NK-92 (cell line): ENCODE measurements around the gene MICA.
"Not testable (repeated sequence)": the region's sequence is repeated elsewhere in the genome, so short reads cannot be mapped to it uniquely, and the experiment has no call there.

ENCODE experiments used
- DNase-seq: peaks from one replicate; lab custom pipeline; 2025; ENCODE audit not compliant: unreplicated experiment; lab: John Stamatoyannopoulos, UW

The MICA gene

DNA sequence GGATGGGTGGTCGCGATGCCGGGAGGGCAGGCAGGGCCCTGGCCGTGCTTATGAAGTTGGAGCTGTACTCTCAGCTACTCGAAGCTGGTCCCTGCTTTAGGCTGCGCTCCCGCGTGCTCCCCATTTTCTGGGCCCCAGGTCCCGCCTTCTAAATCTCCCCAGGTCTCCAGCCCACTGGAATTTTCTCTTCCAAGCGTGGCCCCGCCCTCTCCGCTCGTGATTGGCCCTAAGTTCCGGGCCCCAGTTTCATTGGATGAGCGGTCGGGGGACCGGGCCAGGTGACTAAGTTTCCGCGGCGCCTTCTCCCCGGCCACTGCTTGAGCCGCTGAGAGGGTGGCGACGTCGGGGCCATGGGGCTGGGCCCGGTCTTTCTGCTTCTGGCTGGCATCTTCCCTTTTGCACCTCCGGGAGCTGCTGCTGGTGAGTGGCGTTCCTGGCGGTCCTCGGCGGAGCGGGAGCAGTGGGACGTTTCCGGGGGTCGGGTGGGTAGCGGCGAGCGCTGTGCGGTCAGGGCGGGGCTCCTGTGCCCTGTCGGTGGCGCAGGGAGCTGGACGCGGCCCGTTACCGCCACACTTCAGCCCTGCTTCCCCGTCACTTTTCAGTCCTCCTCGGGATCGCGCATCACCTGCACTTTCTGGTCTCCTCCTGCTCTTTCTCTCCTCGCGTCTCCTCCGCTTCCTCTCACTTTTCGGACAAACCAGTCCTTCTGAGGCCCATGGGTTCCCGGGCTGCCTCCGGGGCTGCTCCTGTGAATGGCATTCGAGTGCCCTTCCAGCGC lies at the start of gene MICA:
Gene MICA, plus strand, starts transcription at position 313 of the 778 bp plus-strand sequence. Its CDS starts 38 bp downstream, at position 351.
- no peak for DNase-seq

GRCh38 chr6:31354158-31354863 lies 49.1 kb upstream of the MICA start:
- DNase-seq: no peak

DNA sequence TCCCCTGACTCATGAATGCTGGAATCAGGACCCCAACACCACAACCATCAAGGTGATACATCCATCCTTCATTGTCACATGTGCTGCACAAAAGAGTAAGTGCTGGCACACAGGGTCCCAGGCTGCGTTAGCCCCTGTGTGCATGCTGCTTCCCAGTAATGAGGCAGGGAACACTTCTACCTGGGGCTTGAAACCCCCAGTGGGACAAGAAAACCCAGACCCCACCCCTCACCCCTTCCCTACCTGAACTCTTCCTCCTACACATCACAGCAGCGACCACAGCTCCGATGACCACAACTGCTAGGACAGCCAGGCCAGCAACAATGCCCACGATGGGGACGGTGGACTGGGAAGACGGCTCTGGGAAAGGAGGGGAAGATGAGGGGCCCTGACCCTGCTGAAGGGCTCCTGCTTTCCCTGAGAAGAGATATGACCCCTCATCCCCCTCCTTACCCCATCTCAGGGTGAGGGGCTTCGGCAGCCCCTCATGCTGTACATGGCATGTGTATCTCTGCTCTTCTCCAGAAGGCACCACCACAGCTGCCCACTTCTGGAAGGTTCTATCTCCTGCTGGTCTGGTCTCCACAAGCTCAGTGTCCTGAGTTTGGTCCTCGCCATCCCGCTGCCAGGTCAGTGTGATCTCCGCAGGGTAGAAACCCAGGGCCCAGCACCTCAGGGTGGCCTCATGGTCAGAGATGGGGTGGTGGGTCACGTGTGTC lies 48.4 kb upstream of the MICA start:
- DNase-seq: no peak

DNA sequence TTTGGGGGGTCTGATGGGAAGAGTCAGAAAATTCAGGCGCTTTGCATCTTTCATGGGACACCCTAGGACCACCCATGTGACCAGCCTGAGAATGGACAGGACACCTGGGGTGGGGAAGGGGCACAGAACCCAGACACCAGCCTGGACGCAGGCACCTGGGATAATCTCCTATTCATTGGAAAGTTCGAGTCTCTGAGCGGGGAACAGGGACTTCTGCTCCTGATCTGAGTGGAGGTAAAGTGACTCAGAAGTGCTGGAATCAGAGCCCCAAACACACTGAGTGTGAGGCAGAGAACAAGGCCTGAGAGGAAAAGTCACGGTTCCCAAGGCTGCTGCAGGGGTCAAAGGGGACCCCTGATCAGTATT lies 47.8 kb upstream of the MICA start:
- DNase-seq: no peak

GRCh38 chr6:31356216-31356945 lies 47.0 kb upstream of the MICA start:
- DNase-seq: no peak

DNA sequence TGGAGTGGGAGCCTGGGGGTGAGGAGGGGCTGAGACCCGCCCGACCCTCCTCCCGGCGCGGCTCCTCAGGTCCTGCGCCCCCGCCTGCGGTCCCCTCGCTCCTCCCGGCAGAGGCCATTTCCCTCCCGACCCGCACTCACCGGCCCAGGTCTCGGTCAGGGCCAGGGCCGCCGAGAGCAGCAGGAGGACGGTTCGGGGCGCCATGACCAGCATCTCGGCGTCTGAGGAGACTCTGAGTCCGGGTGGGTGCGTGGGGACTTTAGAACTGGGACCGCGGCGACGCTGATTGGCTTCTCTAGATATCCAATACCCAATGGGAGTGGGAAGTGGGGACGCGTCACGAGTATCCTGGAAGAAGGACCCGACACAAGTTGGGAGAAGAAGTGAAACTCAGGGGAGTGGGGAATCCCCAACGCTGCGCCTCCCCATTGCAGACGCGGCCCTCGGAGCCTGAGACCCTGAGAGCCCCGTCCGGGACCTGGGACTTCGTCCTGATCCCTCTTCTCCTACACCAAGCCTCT lies 46.4 kb upstream of the MICA start, which contains the start of gene HLA-B:
Gene HLA-B, minus strand, starts transcription at position 234 of the 521 bp plus-strand sequence. Its CDS starts 21 bp downstream, at position 213.
- DNase-seq: peak; percentile 71

DNA sequence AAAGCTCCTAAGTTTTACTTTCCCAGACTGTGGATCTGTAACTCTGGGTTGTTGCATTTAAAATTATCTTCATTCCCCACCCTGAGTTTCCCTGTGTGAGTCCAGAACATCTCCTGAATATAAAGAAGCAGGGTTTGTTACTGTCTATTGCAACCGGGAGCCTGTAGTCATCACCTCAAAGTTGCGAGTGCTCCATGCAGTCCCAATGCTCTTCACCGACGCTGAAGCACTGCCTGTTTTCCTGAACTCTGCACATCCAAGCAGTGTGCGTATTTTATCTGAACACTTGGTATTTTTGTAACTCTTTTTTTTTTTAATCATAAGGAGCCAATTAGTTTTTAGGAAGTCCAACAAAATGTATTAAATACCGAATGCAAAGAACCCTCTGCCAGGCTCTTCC lies 45.5 kb upstream of the MICA start:
- no peak for DNase-seq

- no peak for DNase-seq
Observed at GRCh38 chr6:31358302-31358701, 45.1 kb upstream of the MICA start.

- no peak for DNase-seq
Observed at GRCh38 chr6:31359581-31359980, 43.8 kb upstream of the MICA start.

- no peak for DNase-seq
Observed at GRCh38 chr6:31362751-31363150, 40.6 kb upstream of the MICA start.

- no peak for DNase-seq
Observed at GRCh38 chr6:31363811-31364210, 39.6 kb upstream of the MICA start.

- no peak for DNase-seq
Observed at GRCh38 chr6:31365864-31366263, 37.5 kb upstream of the MICA start.

- no peak for DNase-seq
Observed at GRCh38 chr6:31366693-31367470, 36.5 kb upstream of the MICA start.

DNA sequence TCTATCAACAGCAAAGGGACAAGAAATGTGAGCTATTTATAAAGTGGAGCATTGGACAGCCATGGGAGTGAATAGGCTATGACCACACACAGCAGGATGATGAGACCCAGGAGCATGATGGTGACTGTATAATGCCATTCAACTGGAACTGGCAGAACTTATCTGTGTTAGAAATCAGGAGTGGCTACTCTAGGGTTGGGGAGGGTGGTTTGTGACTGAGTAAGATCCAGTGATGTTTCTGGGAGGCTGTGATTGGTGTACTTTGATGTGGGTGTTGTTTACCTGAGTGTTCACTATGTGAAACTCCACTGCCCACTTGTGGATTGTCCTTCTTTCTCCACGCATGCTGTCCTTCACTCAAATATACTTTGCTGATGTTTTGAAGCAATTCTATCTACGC lies 34.9 kb upstream of the MICA start:
- DNase-seq: no peak

DNA sequence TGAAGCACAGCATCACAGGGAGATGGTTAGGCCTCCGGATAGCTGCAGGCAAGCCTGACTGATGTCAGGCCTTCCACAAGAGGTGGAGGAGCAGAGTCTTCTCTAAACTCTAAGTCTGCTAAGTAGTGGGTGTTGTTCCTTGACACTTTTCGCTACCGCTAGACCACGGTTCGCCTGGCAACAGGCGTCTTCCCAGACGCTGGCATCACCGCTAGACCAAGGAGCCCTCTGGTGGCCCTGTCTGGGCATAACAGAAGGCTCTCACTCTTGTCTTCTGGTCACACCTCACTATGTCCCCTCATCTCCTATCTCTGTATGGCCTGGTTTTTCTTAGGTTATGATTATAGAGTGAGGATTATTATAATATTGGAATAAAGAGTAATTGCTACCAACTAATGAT lies 29.3 kb upstream of the MICA start:
- DNase-seq: not testable (repeated sequence)

- no peak for DNase-seq
Observed at GRCh38 chr6:31375699-31376098, 27.7 kb upstream of the MICA start.

DNA sequence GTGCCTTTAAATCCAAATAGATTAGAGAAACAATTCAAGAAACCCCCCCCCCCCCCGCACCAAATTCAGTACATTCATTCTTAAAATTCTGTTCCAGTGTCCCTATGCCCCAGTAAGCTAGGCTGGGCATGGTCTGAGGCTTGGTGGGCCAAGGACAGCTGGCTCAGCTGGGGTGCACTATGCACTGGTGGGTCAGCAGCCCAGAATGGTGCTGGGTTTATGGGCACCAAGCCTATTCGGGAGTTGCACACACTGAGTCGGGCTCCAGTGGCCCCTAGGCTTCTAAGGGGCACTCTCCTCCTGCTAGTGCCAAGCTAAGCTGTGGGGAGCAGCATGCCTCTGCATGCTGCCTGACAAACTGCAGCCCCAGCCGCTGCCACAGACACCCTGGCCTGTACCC lies 26.4 kb upstream of the MICA start:
- DNase-seq: no peak

DNA sequence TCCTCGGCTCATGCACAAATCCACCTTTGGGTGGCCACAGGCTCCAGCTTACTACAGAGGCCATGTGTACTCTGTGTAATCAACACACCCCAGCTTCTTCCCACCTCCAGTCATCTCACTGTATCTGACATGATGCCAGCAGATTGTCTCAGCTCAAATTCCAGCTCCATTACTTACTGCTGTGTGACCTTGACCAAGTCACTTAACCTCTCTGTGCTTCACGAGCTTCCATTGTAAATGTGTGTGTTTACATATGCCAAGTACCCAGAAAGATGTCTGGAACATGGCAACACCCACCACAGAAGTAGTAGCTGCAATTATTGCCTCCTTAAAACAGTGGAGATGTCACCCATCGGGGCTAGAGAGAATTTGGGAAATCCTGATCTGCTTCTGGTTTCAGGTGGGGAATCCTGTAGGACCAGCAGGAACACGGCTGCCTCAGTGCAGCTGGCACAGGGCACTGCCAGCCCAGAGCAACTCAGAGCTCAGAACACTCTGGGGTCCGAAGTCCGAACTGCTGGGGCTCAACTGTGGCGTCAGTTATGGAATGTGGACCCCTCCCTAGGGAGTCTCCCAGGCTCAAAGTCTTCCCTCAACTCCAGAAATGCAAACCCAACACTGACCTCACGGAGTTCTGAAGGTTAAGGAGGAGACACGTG lies 25.2 kb upstream of the MICA start:
- DNase-seq: no peak

GRCh38 chr6:31378721-31379103 lies 24.7 kb upstream of the MICA start:
- no peak for DNase-seq

DNA sequence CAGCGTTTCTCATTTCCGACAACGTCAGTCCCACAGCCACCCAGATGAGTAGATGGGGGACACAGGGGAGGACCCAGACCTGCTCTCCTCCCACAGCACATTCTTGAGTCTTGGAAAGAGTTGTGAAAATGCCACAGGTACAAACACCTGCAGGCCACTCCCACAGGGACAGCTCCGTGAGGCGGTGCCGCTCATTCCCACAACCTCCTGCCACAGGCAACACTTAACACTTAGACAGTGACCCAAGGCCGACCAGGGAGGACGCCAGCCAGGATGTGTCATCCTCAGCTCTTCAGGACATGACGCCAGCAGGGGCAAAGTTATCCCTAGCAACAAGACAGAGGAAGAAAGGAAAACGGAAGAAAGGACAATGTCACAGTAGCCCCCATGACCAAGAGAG lies 23.5 kb upstream of the MICA start:
- DNase-seq: no peak
